ENCODE data around the gene C14orf180. TPM values are rescaled to one million over a fixed set of nuclear protein-coding genes. Genes with fewer than 3 reads are reported as not detected.

C14orf180 gene
- total and polyA plus RNA-seq, 4 experiments from 2014 or later, result not detected

GRCh38 chr14:104564744-104565679 lies 14.6 kb upstream of the C14orf180 start:
- Histone ChIP-seq H3K9me3 (ENCODE audit: control insufficient read depth in 1 of 2, low read length in 2 of 2) (no peaks in the 10 kb centered on the region), H3K36me3 (ENCODE audit: insufficient read depth, low read length) (no peaks in the 10 kb centered on the region), H3K27ac (ENCODE audit: low read depth, low read length) (no peak overlapping the region), H3K4me3 (ENCODE audit: low read length in 2 of 2) (no peak overlapping the region), H3K4me1 (ENCODE audit: insufficient read depth, low read length) (no peaks in the 10 kb centered on the region), H3K27me3 (ENCODE audit: insufficient read depth, low read length) (no peaks in the 10 kb centered on the region)
- POLR2A ChIA-PET (ENCODE audit: partially characterized antibody), result interaction anchor here (0.8 kb wide), 1 partner anchor 487 kb away, joined by 3 read pairs; no protein-coding TSS in a partner anchor
- Mint-ChIP-seq H3K4me3 (no peak overlapping the region), H3K27me3 (peaks cover 12 to 16% of the 10 kb centered on the region in 2 donors), H3K9me3 (no peaks in the 10 kb centered on the region), H3K4me1 (peaks cover 0 to 2% (median 0%) of the 10 kb centered on the region in 4 donors), H3K36me3 (no peaks in the 10 kb centered on the region), H3K27ac (no peak overlapping the region)
- CTCF ChIA-PET (ENCODE audit: partially characterized antibody), result interaction anchor here (0.8 to 2.8 kb wide), 14 partner anchors 9 to 488 kb away, joined by 3 to 29 read pairs (median 4); no protein-coding TSS in a partner anchor
- DNase-seq, result no peak
- intact Hi-C loops (cut with micrococcal nuclease), result no loop called here

DNA sequence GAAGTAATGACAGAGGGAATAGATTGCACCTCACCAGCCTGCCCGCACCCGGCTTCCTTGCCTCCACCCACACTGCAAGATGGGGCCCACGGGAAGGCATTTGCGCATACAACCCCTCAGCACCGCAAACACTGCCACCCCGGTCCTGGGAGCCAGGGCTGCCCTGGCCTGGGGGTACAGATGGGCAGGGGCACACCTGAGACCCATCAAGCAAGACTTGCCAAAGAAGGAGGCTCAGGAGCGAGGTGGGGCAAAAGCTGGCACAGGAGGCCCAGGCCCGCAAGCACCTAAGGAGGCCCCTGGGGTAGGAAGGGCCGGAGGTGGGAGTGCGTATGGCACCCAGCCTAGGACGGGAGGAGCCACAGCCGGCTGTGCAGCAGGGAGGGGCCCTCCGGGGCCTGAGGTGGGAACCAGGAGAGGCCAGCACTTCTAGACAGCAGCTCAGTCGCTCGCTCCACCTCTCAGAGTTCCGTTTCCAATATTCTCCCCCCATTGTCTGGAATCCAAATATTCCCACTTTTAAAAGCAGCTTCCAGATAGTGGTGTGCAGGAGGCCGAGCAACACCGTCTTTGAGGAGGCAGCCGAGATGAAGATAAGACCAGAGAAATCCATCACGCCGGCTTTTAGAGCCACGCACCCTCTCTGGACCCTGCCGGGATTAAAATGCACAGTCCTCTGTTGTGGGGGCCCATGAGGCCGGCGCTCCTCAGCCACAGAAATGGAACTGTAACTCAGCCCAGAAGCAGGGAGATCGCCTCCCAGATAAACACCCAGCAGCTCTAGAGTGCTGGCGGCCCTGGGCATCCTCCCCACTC lies 12.2 kb upstream of the C14orf180 start:
- peaks cover 8 to 12% of the 10 kb centered on the region in 2 donors for H3K27me3 Mint-ChIP-seq
- CTCF ChIA-PET (ENCODE audit: partially characterized antibody), result no interaction called here
- Histone ChIP-seq H3K27ac (ENCODE audit: low read depth, low read length) (no peak overlapping the region), H3K4me1 (ENCODE audit: insufficient read depth, low read length) (no peaks in the 10 kb centered on the region), H3K27me3 (ENCODE audit: insufficient read depth, low read length) (no peaks in the 10 kb centered on the region), H3K36me3 (ENCODE audit: insufficient read depth, low read length) (no peaks in the 10 kb centered on the region), H3K4me3 (ENCODE audit: low read length in 2 of 2) (no peak overlapping the region), H3K9me3 (ENCODE audit: control insufficient read depth in 1 of 2, low read length in 2 of 2) (no peaks in the 10 kb centered on the region)
- intact Hi-C loops (cut with micrococcal nuclease), result no loop called here
- H3K4me1 Mint-ChIP-seq, result peaks cover 0 to 2% (median 0%) of the 10 kb centered on the region in 4 donors
- H3K36me3 Mint-ChIP-seq, result no peaks in the 10 kb centered on the region
- POLR2A ChIA-PET (ENCODE audit: partially characterized antibody), result no interaction called here
- H3K9me3 Mint-ChIP-seq, result peaks cover 0 to 2% (median 0%) of the 10 kb centered on the region in 8 donors
- no peak overlapping the region for H3K27ac Mint-ChIP-seq
- DNase-seq, result no peak
- H3K4me3 Mint-ChIP-seq, result no peak overlapping the region

DNA sequence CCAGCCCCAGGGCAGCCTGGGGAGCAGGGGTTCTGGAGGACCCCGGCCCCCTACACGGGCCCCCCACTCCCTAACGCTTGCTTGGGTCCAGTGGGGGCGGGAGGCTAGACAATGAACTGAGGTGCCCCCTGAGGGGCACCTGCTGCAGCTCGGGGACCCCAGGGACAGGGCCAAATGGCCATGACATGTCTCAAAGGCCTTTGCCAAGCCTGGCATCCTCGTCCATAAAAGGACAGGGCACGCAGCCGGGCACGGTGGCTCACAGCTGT lies 11.7 kb upstream of the C14orf180 start:
- ChIA-PET POLR2A (ENCODE audit: partially characterized antibody) (no interaction called here), CTCF (ENCODE audit: partially characterized antibody) (interaction anchor here (1.0 kb wide), 1 partner anchor 490 kb away, joined by 3 read pairs; no protein-coding TSS in a partner anchor)
- intact Hi-C loops (cut with micrococcal nuclease), result no loop called here
- Histone ChIP-seq H3K4me1 (ENCODE audit: insufficient read depth, low read length) (no peaks in the 10 kb centered on the region), H3K36me3 (ENCODE audit: insufficient read depth, low read length) (no peaks in the 10 kb centered on the region), H3K27ac (ENCODE audit: low read depth, low read length) (no peak overlapping the region), H3K9me3 (ENCODE audit: control insufficient read depth in 1 of 2, low read length in 2 of 2) (no peaks in the 10 kb centered on the region), H3K27me3 (ENCODE audit: insufficient read depth, low read length) (no peaks in the 10 kb centered on the region), H3K4me3 (ENCODE audit: low read length in 2 of 2) (no peak overlapping the region)
- no peak for DNase-seq
- Mint-ChIP-seq H3K4me1 (peaks cover 0 to 2% (median 0%) of the 10 kb centered on the region in 4 donors), H3K9me3 (peaks cover 0 to 2% (median 0%) of the 10 kb centered on the region in 8 donors), H3K27ac (no peak overlapping the region), H3K27me3 (peaks cover 8 to 15% of the 10 kb centered on the region in 2 donors), H3K4me3 (no peak overlapping the region), H3K36me3 (no peaks in the 10 kb centered on the region)

DNA sequence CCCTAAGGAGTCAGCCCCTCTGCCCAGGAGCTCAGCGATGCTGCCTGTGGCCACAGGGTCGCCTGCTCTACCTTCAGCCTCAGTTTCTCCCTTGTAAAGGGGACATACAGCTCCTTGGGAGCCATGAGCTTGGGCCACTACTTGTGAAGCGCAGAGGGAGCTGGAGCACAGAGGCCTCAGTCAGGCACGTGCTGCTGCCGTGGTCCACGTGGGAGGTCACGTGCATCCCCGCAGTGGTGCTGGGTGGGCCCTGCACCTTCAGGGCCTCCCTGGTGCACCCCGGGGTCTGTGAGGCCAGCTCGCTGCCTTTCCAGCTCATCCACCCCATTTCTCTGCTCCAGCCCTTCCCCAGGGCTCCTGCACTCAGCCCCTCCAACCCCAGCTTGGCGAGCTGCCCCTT lies 10.9 kb upstream of the C14orf180 start:
- no peak for DNase-seq
- ChIA-PET CTCF (ENCODE audit: partially characterized antibody) (interaction anchor here (1.0 kb wide), 1 partner anchor 491 kb away, joined by 3 read pairs; no protein-coding TSS in a partner anchor), POLR2A (ENCODE audit: partially characterized antibody) (no interaction called here)
- Mint-ChIP-seq H3K9me3 (peaks cover 0 to 2% (median 0%) of the 10 kb centered on the region in 8 donors), H3K36me3 (no peaks in the 10 kb centered on the region), H3K4me1 (peaks cover 0 to 2% (median 0%) of the 10 kb centered on the region in 4 donors), H3K4me3 (no peak overlapping the region), H3K27ac (no peak overlapping the region), H3K27me3 (peaks cover 8 to 15% of the 10 kb centered on the region in 2 donors)
- H3K4me3 ChIP-seq (ENCODE audit: low read length in 2 of 2), result no peak overlapping the region
- no peaks in the 10 kb centered on the region for H3K9me3 ChIP-seq (ENCODE audit: control insufficient read depth in 1 of 2, low read length in 2 of 2)
- H3K4me1 ChIP-seq (ENCODE audit: insufficient read depth, low read length), result no peaks in the 10 kb centered on the region
- H3K27me3 ChIP-seq (ENCODE audit: insufficient read depth, low read length), result no peaks in the 10 kb centered on the region
- no peak overlapping the region for H3K27ac ChIP-seq (ENCODE audit: low read depth, low read length)
- no peaks in the 10 kb centered on the region for H3K36me3 ChIP-seq (ENCODE audit: insufficient read depth, low read length)
- intact Hi-C loops (cut with micrococcal nuclease), result no loop called here

GRCh38 chr14:104569435-104569834 lies 10.1 kb upstream of the C14orf180 start:
- Histone ChIP-seq H3K9me3 (ENCODE audit: control insufficient read depth in 1 of 2, low read length in 2 of 2) (no peaks in the 10 kb centered on the region), H3K27ac (ENCODE audit: low read depth, low read length) (no peak overlapping the region)
- H3K4me1 Mint-ChIP-seq, result no peaks in the 10 kb centered on the region

DNA sequence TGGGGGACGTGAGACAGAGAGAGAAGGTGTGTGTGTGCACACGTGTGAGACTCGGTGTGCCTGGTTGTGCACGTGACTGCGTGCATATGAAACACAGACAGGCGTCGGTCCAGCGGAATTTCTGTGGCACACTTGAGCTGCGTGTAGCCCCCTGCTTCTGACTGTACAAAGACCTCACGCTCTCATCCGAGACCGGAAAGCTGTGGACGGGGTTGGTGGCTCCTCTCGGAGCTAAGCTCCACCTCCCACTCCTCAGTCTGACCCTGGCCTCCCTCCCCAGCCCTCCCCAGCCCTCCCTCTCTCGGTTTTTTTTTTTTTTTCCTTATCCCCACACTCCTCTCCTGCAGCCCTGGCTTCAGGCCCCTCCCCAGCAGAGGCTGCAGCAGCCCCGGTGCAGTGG lies 8.3 kb upstream of the C14orf180 start:
- no peak overlapping the region for H3K27ac ChIP-seq (ENCODE audit: low read depth, low read length)
- Mint-ChIP-seq H3K9me3 (peaks cover 0 to 2% (median 0%) of the 10 kb centered on the region in 8 donors), H3K36me3 (no peaks in the 10 kb centered on the region), H3K4me1 (no peaks in the 10 kb centered on the region), H3K27ac (no peak overlapping the region), H3K27me3 (peaks cover 5 to 10% of the 10 kb centered on the region in 2 donors), H3K4me3 (no peak overlapping the region)
- CTCF ChIA-PET (ENCODE audit: partially characterized antibody), result no interaction called here
- H3K36me3 ChIP-seq (ENCODE audit: insufficient read depth, low read length), result no peaks in the 10 kb centered on the region
- no peak overlapping the region for H3K4me3 ChIP-seq (ENCODE audit: low read length in 2 of 2)
- POLR2A ChIA-PET (ENCODE audit: partially characterized antibody), result no interaction called here
- H3K9me3 ChIP-seq (ENCODE audit: control insufficient read depth in 1 of 2, low read length in 2 of 2), result no peaks in the 10 kb centered on the region
- intact Hi-C loops (cut with micrococcal nuclease), result no loop called here
- no peak for DNase-seq
- H3K4me1 ChIP-seq (ENCODE audit: insufficient read depth, low read length), result no peaks in the 10 kb centered on the region
- no peaks in the 10 kb centered on the region for H3K27me3 ChIP-seq (ENCODE audit: insufficient read depth, low read length)

More at GRCh38 chr14:104569435-104569834, 10.1 kb upstream of the C14orf180 start:
- Mint-ChIP-seq H3K9me3 (peaks cover 0 to 2% (median 0%) of the 10 kb centered on the region in 8 donors), H3K4me3 (no peak overlapping the region), H3K27me3 (peaks cover 9 to 16% of the 10 kb centered on the region in 2 donors), H3K36me3 (no peaks in the 10 kb centered on the region), H3K27ac (no peak overlapping the region)
- no peaks in the 10 kb centered on the region for H3K4me1 ChIP-seq (ENCODE audit: insufficient read depth, low read length)
- H3K27me3 ChIP-seq (ENCODE audit: insufficient read depth, low read length), result no peaks in the 10 kb centered on the region
- DNase-seq, result no peak
- intact Hi-C loops (cut with micrococcal nuclease), result no loop called here
- POLR2A ChIA-PET (ENCODE audit: partially characterized antibody), result no interaction called here
- CTCF ChIA-PET (ENCODE audit: partially characterized antibody), result no interaction called here
- H3K4me3 ChIP-seq (ENCODE audit: low read length in 2 of 2), result no peak overlapping the region
- H3K36me3 ChIP-seq (ENCODE audit: insufficient read depth, low read length), result no peaks in the 10 kb centered on the region

GRCh38 chr14:104572024-104572626 lies 7.4 kb upstream of the C14orf180 start:
- no peak overlapping the region for H3K4me3 Mint-ChIP-seq
- CTCF ChIA-PET (ENCODE audit: partially characterized antibody), result no interaction called here
- no peaks in the 10 kb centered on the region for H3K27me3 ChIP-seq (ENCODE audit: insufficient read depth, low read length)
- peaks cover 0 to 2% (median 0%) of the 10 kb centered on the region in 8 donors for H3K9me3 Mint-ChIP-seq
- no peaks in the 10 kb centered on the region for H3K9me3 ChIP-seq (ENCODE audit: control insufficient read depth in 1 of 2, low read length in 2 of 2)
- H3K36me3 Mint-ChIP-seq, result no peaks in the 10 kb centered on the region
- peaks cover 2 to 10% of the 10 kb centered on the region in 2 donors for H3K27me3 Mint-ChIP-seq
- intact Hi-C loops (cut with micrococcal nuclease), result no loop called here
- no peak for DNase-seq
- no peak overlapping the region for H3K27ac ChIP-seq (ENCODE audit: low read depth, low read length)
- H3K4me1 Mint-ChIP-seq, result no peaks in the 10 kb centered on the region
- POLR2A ChIA-PET (ENCODE audit: partially characterized antibody), result no interaction called here
- no peak overlapping the region for H3K27ac Mint-ChIP-seq
- no peak overlapping the region for H3K4me3 ChIP-seq (ENCODE audit: low read length in 2 of 2)
- no peaks in the 10 kb centered on the region for H3K4me1 ChIP-seq (ENCODE audit: insufficient read depth, low read length)
- no peaks in the 10 kb centered on the region for H3K36me3 ChIP-seq (ENCODE audit: insufficient read depth, low read length)
